Measurements from ENCODE around the gene GPR50.

GRCh38 chrX:151175283-151176062, 911 bp upstream of the GPR50 start:
- TF ChIP-seq POLR2A (IDR thresholded peaks at IDR 0.05) (no peak), CTCF (IDR thresholded peaks at IDR 0.05) (no peak), POLR2AphosphoS5 (IDR thresholded peaks at IDR 0.05) (no peak), EP300 (IDR thresholded peaks at IDR 0.05; ENCODE audit: low read depth) (no peak)

Measured in transverse colon (tissue), 4 donors.